ENCODE results near the gene DSCAM. TPM values are rescaled to one million over a fixed set of nuclear protein-coding genes. Genes with fewer than 3 reads are reported as not detected.

Gene DSCAM
- total RNA-seq, 4 donors from 2014 or later = not detected

DNA sequence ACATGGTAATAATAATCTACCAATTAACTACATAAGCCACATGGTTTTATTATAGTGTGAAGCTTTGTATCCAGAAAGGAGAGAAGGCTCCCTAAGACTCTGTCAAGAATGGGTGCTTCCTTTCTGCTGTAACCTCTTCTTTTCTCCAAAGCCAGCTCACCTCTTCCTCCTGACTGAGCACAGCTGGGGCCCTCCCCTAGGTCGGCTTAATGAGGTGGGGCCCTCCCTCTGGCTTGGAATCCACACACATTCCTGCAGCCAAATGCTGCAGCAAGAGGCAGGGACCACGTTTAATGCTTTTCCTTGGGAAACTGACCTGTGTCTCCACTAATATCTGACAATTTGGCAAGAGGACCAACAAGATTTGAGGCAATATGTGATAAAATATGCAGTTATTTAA, 94.8 kb downstream of the DSCAM start:
- 10 to 18% methylated on average over 2 of the region's 2 CpGs for WGBS, 2 donors
- H3K4me3 ChIP-seq (ENCODE audit: low read depth, poor library complexity, severe bottlenecking) = no peak overlapping the region
- no peak for DNase-seq (ENCODE audit: low spot score in 2 of 2)
- intact Hi-C loops (cut with DNase I; ENCODE audit: low total_unique reads) = no loop called here
- TF ChIP-seq, protein P1, sequence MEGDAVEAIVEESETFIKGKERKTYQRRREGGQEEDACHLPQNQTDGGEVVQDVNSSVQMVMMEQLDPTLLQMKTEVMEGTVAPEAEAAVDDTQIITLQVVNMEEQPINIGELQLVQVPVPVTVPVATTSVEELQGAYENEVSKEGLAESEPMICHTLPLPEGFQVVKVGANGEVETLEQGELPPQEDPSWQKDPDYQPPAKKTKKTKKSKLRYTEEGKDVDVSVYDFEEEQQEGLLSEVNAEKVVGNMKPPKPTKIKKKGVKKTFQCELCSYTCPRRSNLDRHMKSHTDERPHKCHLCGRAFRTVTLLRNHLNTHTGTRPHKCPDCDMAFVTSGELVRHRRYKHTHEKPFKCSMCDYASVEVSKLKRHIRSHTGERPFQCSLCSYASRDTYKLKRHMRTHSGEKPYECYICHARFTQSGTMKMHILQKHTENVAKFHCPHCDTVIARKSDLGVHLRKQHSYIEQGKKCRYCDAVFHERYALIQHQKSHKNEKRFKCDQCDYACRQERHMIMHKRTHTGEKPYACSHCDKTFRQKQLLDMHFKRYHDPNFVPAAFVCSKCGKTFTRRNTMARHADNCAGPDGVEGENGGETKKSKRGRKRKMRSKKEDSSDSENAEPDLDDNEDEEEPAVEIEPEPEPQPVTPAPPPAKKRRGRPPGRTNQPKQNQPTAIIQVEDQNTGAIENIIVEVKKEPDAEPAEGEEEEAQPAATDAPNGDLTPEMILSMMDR (IDR thresholded peaks at IDR 0.05) = no peak
- no peak for TF ChIP-seq POLR2A (IDR thresholded peaks at IDR 0.05)

DNA sequence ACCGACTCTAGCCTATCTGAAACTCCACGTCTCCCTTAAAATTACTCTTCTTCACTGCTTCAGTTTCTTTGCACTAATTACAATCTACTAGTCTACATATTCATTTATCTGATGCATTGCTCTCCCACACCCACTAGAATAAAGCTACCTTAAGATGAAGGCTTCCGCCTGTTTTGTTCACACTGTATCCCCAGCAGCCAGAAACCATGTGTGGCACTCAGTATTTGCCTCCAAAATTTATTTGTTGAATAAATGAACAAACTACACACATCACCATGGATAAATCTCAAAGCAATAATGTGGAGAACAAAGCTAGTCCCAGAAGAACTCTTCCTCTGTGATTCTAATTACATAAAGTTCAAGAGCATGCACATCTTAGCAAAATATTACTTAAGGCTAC, 95.7 kb downstream of the DSCAM start:
- intact Hi-C loops (cut with DNase I; ENCODE audit: low total_unique reads) = no loop called here
- WGBS, 2 donors = 88 to 95% methylated on average over 3 of the region's 3 CpGs
- TF ChIP-seq POLR2A (IDR thresholded peaks at IDR 0.05) = no peak
- TF ChIP-seq, protein P1 (IDR thresholded peaks at IDR 0.05) = no peak
- H3K4me3 ChIP-seq (ENCODE audit: low read depth, poor library complexity, severe bottlenecking) = no peak overlapping the region
- no peak for DNase-seq (ENCODE audit: low spot score in 2 of 2)

DNA sequence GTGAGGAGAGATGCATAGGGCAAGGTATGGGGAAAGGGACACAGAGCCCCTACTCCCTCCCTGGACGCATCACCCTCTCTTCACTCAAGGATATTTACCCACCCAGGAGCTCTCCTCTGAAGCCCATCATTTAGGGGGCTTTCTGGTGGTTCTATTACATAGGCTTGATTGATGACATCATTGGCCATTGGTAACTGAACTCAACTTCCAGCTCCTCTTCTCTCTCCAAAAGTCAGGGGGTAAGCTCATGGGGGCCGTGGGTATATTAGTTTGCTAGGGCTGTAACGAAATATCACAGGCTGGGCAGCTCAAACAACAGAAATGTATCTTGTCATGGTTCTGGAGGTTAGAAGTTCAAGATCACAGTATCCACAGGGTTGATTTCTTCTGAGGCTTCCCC, 110.8 kb downstream of the DSCAM start:
- no peak for DNase-seq (ENCODE audit: low spot score in 2 of 2)
- intact Hi-C loops (cut with DNase I; ENCODE audit: low total_unique reads) = no loop called here
- H3K4me3 ChIP-seq (ENCODE audit: low read depth, poor library complexity, severe bottlenecking) = no peak overlapping the region
- no peak for TF ChIP-seq POLR2A (IDR thresholded peaks at IDR 0.05)
- TF ChIP-seq, protein P1 (IDR thresholded peaks at IDR 0.05) = no peak
- WGBS, 2 donors = 81 to 91% methylated on average over 3 of the region's 3 CpGs

DNA sequence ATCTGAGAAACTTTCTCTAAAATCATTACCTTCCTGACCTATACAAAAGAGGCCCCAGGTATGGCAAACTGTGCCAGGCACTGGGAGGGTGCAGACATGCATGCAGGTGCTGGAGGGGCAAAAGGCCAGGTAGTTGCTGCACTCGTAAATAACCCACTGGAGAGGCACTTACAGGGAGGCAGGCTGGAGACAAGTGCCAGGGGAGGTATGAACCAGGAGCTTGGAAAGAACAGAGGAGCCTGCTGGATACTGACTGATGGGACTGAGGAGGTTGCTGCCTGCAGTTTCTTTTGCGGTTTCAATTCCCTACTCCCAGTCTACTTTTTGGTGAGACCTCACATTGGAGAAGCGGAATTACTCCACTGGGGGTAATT, 113.9 kb downstream of the DSCAM start:
- DNase-seq (ENCODE audit: low spot score in 2 of 2) = no peak
- H3K4me3 ChIP-seq (ENCODE audit: low read depth, poor library complexity, severe bottlenecking) = no peak overlapping the region
- intact Hi-C loops (cut with DNase I; ENCODE audit: low total_unique reads) = no loop called here
- WGBS, 2 donors = 68 to 72% methylated on average over 3 of the region's 3 CpGs
- TF ChIP-seq, protein P1 (IDR thresholded peaks at IDR 0.05) = no peak
- TF ChIP-seq POLR2A (IDR thresholded peaks at IDR 0.05) = no peak

DNA sequence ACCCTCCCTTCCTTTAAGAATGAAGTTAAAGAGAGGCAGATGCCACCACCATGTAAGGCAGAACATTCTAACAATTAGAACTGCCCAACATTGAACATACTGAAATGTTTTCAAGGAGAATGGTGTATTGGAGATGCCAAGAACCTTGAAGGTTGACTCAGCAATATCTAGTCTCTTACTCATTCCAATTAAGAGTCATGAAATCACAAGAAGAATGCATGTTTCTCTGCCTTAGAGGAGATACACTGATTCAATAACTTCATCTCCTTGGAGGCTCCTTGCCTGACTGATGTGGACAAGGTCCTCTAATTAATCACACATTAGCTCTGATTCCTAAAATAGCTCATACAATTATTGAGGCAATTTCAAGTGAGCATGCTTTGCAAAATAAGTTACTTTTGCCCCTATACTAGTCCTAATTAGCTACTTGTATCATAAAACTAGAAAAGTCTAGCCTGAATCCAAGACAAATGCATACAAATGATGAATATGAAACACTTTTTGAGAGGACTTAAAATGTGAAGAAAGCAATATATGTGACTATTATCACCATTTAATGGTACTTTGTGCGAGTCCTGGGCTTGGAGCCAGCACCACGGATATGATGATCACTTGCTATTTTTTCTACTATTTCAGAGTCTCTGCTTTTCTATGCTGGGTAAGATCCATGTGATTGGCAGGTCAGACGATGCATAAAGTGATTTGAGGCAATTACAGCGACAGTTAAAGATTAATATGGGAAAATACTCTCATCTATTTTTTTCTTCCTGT, 114.5 kb downstream of the DSCAM start:
- intact Hi-C loops (cut with DNase I; ENCODE audit: low total_unique reads) = no loop called here
- TF ChIP-seq POLR2A (IDR thresholded peaks at IDR 0.05) = no peak
- TF ChIP-seq, protein P1 (IDR thresholded peaks at IDR 0.05) = no peak
- no peak overlapping the region for H3K4me3 ChIP-seq (ENCODE audit: low read depth, poor library complexity, severe bottlenecking)
- DNase-seq (ENCODE audit: low spot score in 2 of 2) = no peak
- WGBS, 2 donors = 31 to 32% methylated on average over 4 of the region's 4 CpGs

DNA sequence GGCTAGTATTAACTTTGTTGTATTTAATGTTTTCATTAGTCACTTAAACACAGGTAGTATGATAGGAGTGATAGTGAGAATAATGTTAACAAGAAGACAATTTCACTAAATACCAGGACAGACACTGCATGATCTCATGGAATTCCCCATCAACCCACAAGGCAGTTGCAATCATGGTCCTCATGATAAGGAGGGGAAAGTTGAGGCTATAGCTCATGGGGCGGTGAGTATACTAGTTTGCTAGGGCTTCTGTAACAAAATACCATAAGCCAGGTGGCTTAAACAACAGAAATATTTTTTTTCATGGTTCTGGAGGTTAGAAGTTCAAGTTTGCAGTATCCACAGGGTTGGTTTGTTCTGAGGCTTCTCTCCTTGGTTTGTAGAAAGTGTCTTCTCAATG, 115.8 kb downstream of the DSCAM start:
- WGBS, 2 donors = 92 to 95% methylated on average over 1 of the region's 1 CpG
- H3K4me3 ChIP-seq (ENCODE audit: low read depth, poor library complexity, severe bottlenecking) = no peak overlapping the region
- DNase-seq (ENCODE audit: low spot score in 2 of 2) = no peak
- intact Hi-C loops (cut with DNase I; ENCODE audit: low total_unique reads) = no loop called here
- TF ChIP-seq, protein P1 (IDR thresholded peaks at IDR 0.05) = no peak
- TF ChIP-seq POLR2A (IDR thresholded peaks at IDR 0.05) = no peak
